ENCODE results near the gene PAX8. TPM values are rescaled to one million over a fixed set of nuclear protein-coding genes. Genes with fewer than 3 reads are reported as not detected.
A peak's percentile ranks its signal among the peaks of the same experiment; 100 is the strongest.
"Not testable (repeated sequence)": the region's sequence is repeated elsewhere in the genome, so short reads cannot be mapped to it uniquely, and the experiment has no call there.

Gene PAX8
- polyA plus RNA-seq, 1 of the 3 experiments (the other 2 are of a cell fraction) = 0.23 TPM

DNA sequence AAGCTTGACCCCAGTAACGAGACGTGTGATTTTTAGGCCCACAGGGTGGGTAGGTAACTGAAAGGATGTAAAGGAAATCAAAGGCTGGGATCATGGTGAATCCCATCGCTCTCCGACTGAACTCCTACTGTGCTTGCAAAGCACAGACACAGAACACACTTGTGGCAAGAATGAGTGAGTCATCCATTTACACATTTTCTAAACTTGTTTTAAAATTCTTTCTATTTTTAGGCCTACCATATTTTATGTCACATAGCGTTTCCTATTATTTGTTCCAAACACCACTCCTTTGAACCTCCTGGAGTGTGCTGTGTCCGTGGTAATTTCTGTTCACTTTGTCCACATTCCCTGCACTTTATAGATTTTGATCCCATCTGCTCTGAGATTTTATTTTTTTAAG, 6.3 kb upstream of the PAX8 start:
- H3K4me3 ChIP-seq (ENCODE audit: low read depth in 2 of 2, low read length in 1 of 2); H4K20me1 ChIP-seq (ENCODE audit: insufficient read depth); H3K79me2 ChIP-seq (ENCODE audit: insufficient read depth); H2AFZ ChIP-seq (ENCODE audit: low read depth); CTCF ChIA-PET; H3K36me3 ChIP-seq (replicated peaks in 1 of 2; ENCODE audit: control insufficient read depth in 1 of 2, insufficient read depth in 2 of 2, low read length in 1 of 2); H3K9me3 ChIP-seq; DNase-seq; POLR2A ChIA-PET; H3K9me2 ChIP-seq; H3K27me3 ChIP-seq (ENCODE audit: insufficient read depth): not testable (repeated sequence)
- 0 out of 2 replicates have a peak overlapping the region, but pooled peaks have one; percentile 34 for H3K4me2 ChIP-seq
- H3K27ac ChIP-seq (ENCODE audit: low read depth in 2 of 2, low read length in 1 of 2) = peak overlapping the region in 1 of 2 experiments; percentile 80; a peak in 2 of 4 replicates
- H3K4me1 ChIP-seq (ENCODE audit: control insufficient read depth in 1 of 2, insufficient read depth in 2 of 2, low read depth in 1 of 2, low read length in 1 of 2) = peaks cover 0 to 27% of the 10 kb centered on the region in 2 experiments; a peak in 3 of 4 replicates
- H3F3A ChIP-seq (replicated peaks; ENCODE audit: insufficient read depth) = peaks cover 10% of the 10 kb centered on the region
- peak overlapping the region; percentile 46; the same call in 1 of the 2 replicates for H3K9ac ChIP-seq
- WGBS (ENCODE audit: low lambda C conversion rate) = 62% methylated on average over 6 of the region's 6 CpGs
- TF ChIP-seq, protein P1, sequence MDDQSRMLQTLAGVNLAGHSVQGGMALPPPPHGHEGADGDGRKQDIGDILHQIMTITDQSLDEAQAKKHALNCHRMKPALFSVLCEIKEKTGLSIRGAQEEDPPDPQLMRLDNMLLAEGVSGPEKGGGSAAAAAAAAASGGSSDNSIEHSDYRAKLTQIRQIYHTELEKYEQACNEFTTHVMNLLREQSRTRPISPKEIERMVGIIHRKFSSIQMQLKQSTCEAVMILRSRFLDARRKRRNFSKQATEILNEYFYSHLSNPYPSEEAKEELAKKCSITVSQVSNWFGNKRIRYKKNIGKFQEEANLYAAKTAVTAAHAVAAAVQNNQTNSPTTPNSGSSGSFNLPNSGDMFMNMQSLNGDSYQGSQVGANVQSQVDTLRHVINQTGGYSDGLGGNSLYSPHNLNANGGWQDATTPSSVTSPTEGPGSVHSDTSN (IDR thresholded peaks at IDR 0.05) = peak; percentile 18; the same call in 1 of the 2 replicates
- peak; percentile 43; the same call in 1 of the 2 replicates for TF ChIP-seq MEF2A (IDR thresholded peaks at IDR 0.05; ENCODE audit: borderline replicate concordance, low read depth)

GRCh38 chr2:113284476-113284875, 5.8 kb upstream of the PAX8 start:
- no peaks in the 10 kb centered on the region for H3K9me3 ChIP-seq
- no peak for DNase-seq
- H3K27ac ChIP-seq (ENCODE audit: low read depth in 2 of 2, low read length in 1 of 2) = peak overlapping the region in 1 of 2 experiments; percentile 80; a peak in 2 of 4 replicates
- H3K4me3 ChIP-seq (ENCODE audit: low read depth in 2 of 2, low read length in 1 of 2) = no peak overlapping the region
- H3K36me3 ChIP-seq (replicated peaks in 1 of 2; ENCODE audit: control insufficient read depth in 1 of 2, insufficient read depth in 2 of 2, low read length in 1 of 2) = no peaks in the 10 kb centered on the region
- H3K4me2 ChIP-seq = 0 out of 2 replicates have a peak overlapping the region, but pooled peaks have one; percentile 34
- peaks cover 0 to 27% of the 10 kb centered on the region in 2 experiments; a peak in 3 of 4 replicates for H3K4me1 ChIP-seq (ENCODE audit: control insufficient read depth in 1 of 2, insufficient read depth in 2 of 2, low read depth in 1 of 2, low read length in 1 of 2)
- peak overlapping the region; percentile 46 for H3K9ac ChIP-seq
- H3K79me2 ChIP-seq (ENCODE audit: insufficient read depth) = no peaks in the 10 kb centered on the region
- TF ChIP-seq RXRA (IDR thresholded peaks at IDR 0.05; ENCODE audit: borderline replicate concordance, low read depth) (no peak), GABPA (IDR thresholded peaks at IDR 0.05; ENCODE audit: low read depth) (no peak), EP300 (IDR thresholded peaks at IDR 0.05; ENCODE audit: borderline replicate concordance in 1 of 2, low read depth in 1 of 2, low read length in 1 of 2) (no peak), NRF1 (IDR thresholded peaks at IDR 0.05; ENCODE audit: low read depth, low read length) (no peak), CHD2 (IDR thresholded peaks at IDR 0.05; ENCODE audit: low read length, partially characterized antibody) (no peak), REST (IDR thresholded peaks at IDR 0.05; ENCODE audit: low read depth, low read length) (no peak), SIN3A (IDR thresholded peaks at IDR 0.05; ENCODE audit: borderline replicate concordance, low read depth, low read length) (no peak), RCOR1 (IDR thresholded peaks at IDR 0.05; ENCODE audit: low read length) (no peak)
- H2AFZ ChIP-seq (ENCODE audit: low read depth) = peak overlapping the region; percentile 50; the same call in 1 of the 2 replicates
- H3K9me2 ChIP-seq = no peaks in the 10 kb centered on the region
- H3F3A ChIP-seq (replicated peaks; ENCODE audit: insufficient read depth) = peaks cover 10% of the 10 kb centered on the region
- no peaks in the 10 kb centered on the region for H4K20me1 ChIP-seq (ENCODE audit: insufficient read depth)
- 75% methylated on average over 1 of the region's 1 CpG for WGBS (ENCODE audit: low lambda C conversion rate)
- ChIA-PET CTCF (interaction anchor here (0.9 kb wide), 1 partner anchor 30 kb away, joined by 3 read pairs; no protein-coding TSS in a partner anchor), POLR2A (no interaction called here)
- H3K27me3 ChIP-seq (ENCODE audit: insufficient read depth) = no peaks in the 10 kb centered on the region; the same call in 1 of the 2 replicates
